Right atrium auricular region (tissue), 2 donors: Measurements from ENCODE around the gene LRFN2. TPM values are rescaled to one million over a fixed set of nuclear protein-coding genes. Genes with fewer than 3 reads are reported as not detected.

ENCODE experiments used
- DNase-seq: peaks from one replicate; pipeline ENCODE4 v3.0.0-alpha.2; 2019; ENCODE audit warnings: low spot score
- H3K27ac ChIP-seq, 2 donors: fragments of 200-600 bp; sonication (generic); 1 replicate in 1 of 2; 2 replicates in 1 of 2; pipeline ENCODE4 v1.5.1; 2016 to 2019
- H3K27me3 ChIP-seq, 2 donors: fragments of 200-600 bp; sonication (generic); one replicate each; pipeline versions ENCODE4 v1.5.1 to v1.6.0; 2017 to 2019
- H3K36me3 ChIP-seq: fragments of 200-600 bp; sonication (generic); one replicate; pipeline ENCODE4 v1.5.1; 2016
- H3K4me1 ChIP-seq, 2 donors: fragments of 200-600 bp; sonication (generic); one replicate each; pipeline versions ENCODE4 v1.5.1 to v1.6.0; 2017 to 2019
- H3K4me3 ChIP-seq, 2 donors: fragments of 200-600 bp; sonication (generic); 1 replicate in 1 of 2; 2 replicates in 1 of 2; pipeline ENCODE4 v1.5.1; 2017 to 2019; ENCODE audit warnings: mild to moderate bottlenecking in 1 of 2, moderate library complexity in 1 of 2
- H3K9me3 ChIP-seq, 2 donors: fragments of 200-600 bp; sonication (generic); one replicate each; pipeline ENCODE4 v1.5.1; 2019
- total RNA-seq, 2 donors: library from RNA; depleted of rRNA; stranded (reverse); fragments of >200 nt; gene quantifications; one replicate each; pipeline ENCODE4 v1.1.0, GENCODE V29; 2016
- TF ChIP-seq, protein P1 (sequence below), 2 donors: fragments of 200-600 bp; sonication (generic); IDR thresholded peaks; one replicate each; pipeline ENCODE4 v1.5.1; 2019; ENCODE audit warnings: antibody characterized with exemption in 2 of 2

The LRFN2 gene
- total RNA-seq, 2 donors from 2014 or later: not detected

DNA sequence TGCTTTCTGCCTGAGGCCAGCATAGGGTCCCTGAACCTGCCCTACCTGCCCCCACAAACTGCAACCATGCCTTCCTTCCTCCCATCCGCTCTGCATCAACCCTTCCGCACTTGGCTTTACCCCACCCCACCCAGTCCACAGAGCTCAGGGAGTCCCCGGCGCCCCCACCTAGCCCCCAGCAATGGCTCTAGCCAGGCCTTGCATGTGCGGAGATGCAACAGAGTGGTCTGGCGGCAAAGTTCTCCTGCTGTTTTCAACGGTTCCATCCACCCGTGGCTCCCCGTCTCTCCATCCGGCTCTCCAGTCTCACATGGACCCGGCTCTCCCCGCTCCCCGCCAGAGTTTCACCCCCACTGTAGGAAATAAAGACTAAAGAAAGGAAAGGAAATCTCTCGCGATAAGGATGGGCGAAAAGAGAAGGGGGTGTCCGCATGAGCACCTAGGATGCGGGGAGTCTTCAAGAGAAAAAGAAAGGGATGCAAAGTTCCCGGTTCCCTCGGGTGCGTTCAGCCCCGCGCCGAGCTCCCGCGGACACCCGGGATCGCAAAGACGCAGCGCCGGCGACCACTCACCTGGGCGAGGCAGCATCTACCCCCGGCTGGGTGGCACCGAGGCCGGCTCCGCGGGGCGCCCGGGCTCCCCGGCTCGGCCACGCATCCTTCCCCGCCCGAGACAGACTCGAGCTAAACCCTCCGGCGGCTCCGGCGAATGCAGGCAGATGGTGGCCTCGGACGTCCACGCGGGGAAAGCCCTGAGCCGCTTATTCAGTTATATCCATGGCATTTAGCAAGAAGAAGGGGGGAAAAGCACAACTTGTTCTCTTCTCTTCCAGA, 579 bp downstream of the LRFN2 start:
- Histone ChIP-seq H3K4me1 (peaks cover 0 to 18% of the 10 kb centered on the region in 2 donors), H3K4me3 (peak overlapping the region in 1 of 2 donors; percentile 47), H3K9me3 (no peaks in the 10 kb centered on the region), H3K36me3 (no peaks in the 10 kb centered on the region), H3K27me3 (no peaks in the 10 kb centered on the region), H3K27ac (no peak overlapping the region)
- TF ChIP-seq, protein P1, sequence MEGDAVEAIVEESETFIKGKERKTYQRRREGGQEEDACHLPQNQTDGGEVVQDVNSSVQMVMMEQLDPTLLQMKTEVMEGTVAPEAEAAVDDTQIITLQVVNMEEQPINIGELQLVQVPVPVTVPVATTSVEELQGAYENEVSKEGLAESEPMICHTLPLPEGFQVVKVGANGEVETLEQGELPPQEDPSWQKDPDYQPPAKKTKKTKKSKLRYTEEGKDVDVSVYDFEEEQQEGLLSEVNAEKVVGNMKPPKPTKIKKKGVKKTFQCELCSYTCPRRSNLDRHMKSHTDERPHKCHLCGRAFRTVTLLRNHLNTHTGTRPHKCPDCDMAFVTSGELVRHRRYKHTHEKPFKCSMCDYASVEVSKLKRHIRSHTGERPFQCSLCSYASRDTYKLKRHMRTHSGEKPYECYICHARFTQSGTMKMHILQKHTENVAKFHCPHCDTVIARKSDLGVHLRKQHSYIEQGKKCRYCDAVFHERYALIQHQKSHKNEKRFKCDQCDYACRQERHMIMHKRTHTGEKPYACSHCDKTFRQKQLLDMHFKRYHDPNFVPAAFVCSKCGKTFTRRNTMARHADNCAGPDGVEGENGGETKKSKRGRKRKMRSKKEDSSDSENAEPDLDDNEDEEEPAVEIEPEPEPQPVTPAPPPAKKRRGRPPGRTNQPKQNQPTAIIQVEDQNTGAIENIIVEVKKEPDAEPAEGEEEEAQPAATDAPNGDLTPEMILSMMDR (IDR thresholded peaks at IDR 0.05): no peak
- no peak for DNase-seq

DNA sequence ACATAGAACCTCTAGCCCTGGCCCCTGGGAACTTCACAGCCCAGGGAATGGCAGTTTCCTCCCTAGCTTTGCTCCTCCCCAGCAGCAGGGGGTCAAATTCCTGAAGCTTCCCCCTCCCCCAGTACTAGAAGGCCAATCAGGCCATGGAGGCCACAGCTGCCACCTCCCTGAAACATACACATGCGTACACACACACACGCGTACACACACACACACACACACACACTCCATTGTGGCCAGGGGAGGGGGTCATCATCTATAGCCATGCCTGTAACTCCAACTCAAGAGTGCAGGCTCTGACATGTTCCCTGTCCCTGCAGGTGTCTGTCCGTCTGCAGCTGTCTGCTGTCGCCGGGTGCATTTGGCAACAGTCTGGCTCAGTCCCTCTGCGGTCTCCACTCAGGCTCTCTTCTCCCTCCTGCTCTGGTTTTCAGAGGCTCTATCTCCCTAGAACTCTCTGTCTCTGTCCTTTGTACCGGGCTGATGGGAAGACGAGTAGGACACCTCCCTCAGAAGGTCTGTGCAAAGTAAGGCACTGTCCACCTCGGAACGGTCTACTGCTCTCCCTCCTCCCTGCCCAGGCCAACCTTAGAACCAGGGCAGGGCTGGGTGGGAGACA, 1.4 kb downstream of the LRFN2 start:
- Histone ChIP-seq H3K9me3 (no peaks in the 10 kb centered on the region), H3K27me3 (no peaks in the 10 kb centered on the region), H3K27ac (no peak overlapping the region), H3K4me3 (no peak overlapping the region), H3K36me3 (no peaks in the 10 kb centered on the region), H3K4me1 (peaks cover 0 to 18% of the 10 kb centered on the region in 2 donors)
- DNase-seq: no peak
- TF ChIP-seq, protein P1 (IDR thresholded peaks at IDR 0.05): no peak

DNA sequence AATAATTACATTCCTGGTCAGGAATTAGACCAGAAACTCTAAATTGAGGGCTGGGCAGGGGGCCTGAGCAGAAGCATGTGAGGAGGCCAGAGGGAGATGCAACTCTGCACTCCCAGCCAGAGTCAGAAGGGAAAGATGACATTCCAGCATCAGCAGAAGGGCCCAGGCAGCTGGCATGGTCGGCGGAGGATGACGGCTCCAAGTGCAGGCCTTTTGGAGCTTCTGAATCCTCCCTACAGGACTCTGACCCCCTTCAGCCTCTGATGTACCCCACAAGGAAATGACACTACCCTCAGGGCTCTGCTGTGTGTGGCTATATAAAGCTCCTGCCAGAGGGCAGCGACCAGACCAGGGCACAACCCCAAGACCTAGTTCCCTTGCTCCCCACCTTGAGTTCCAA, 1.9 kb downstream of the LRFN2 start:
- DNase-seq: no peak
- no peak overlapping the region for H3K27ac ChIP-seq
- H3K27me3 ChIP-seq: no peaks in the 10 kb centered on the region
- TF ChIP-seq, protein P1 (IDR thresholded peaks at IDR 0.05): no peak
- peaks cover 0 to 18% of the 10 kb centered on the region in 2 donors for H3K4me1 ChIP-seq
- no peak overlapping the region for H3K4me3 ChIP-seq
- H3K36me3 ChIP-seq: no peaks in the 10 kb centered on the region
- no peaks in the 10 kb centered on the region for H3K9me3 ChIP-seq

DNA sequence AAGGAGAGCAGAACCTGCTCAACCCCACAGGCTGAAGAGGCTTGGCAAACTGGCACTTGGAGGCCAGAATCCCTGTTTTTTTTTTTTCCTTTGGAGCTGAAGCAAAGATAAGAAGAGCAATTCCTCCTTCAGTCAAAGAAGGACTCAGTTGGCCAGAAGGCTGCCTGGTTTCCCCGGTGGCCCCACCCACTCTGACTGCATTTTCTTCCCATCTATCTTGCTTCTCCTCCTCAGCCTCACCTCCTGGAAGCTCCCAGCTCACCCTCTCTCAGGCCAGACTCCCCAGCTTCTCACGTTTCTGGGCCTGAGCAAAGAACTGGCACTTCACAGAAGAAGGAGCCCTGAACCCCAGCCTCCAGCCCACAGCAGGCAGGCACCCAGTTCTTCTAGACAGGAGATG, 2.4 kb downstream of the LRFN2 start:
- no peak overlapping the region for H3K4me3 ChIP-seq
- no peaks in the 10 kb centered on the region for H3K27me3 ChIP-seq
- H3K9me3 ChIP-seq: no peaks in the 10 kb centered on the region
- H3K36me3 ChIP-seq: no peaks in the 10 kb centered on the region
- H3K4me1 ChIP-seq: peaks cover 0 to 18% of the 10 kb centered on the region in 2 donors
- TF ChIP-seq, protein P1 (IDR thresholded peaks at IDR 0.05): no peak
- DNase-seq: no peak
- H3K27ac ChIP-seq: no peak overlapping the region

DNA sequence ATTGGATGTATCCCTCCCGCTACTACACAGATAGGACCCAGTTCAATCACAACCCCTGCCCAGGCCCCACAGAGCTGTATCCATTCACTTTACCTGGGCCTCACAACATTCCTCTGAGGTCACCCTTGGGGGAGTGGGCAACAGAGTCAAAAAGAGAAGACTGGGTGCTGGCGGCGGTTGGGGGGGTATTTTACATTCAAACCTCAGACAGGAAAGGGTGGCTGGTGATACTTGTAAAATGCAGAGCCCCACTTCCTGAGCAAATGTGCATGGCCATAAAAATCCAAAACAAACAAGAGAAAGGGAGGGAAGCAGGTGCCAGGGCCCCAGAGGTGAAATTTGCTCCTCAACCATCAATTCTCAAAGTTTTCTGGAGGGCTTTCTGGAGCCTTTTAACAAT, 3.5 kb downstream of the LRFN2 start:
- no peak for DNase-seq
- TF ChIP-seq, protein P1 (IDR thresholded peaks at IDR 0.05): no peak
- no peaks in the 10 kb centered on the region for H3K9me3 ChIP-seq
- H3K27me3 ChIP-seq: no peaks in the 10 kb centered on the region
- H3K4me3 ChIP-seq: no peak overlapping the region
- H3K36me3 ChIP-seq: no peaks in the 10 kb centered on the region
- peaks cover 0 to 18% of the 10 kb centered on the region in 2 donors for H3K4me1 ChIP-seq
- H3K27ac ChIP-seq: no peak overlapping the region
